K562 (cell line): ENCODE measurements around the gene MMAB. TPM values are rescaled to one million over a fixed set of nuclear protein-coding genes. Genes with fewer than 3 reads are reported as not detected.
A peak's percentile ranks its signal among the peaks of the same experiment; 100 is the strongest.

Experiments
- ATAC-seq: fragments of 200-7000 bp; cut with Tn5 transposase; 3 replicates; pipeline ENCODE4 v1.9.1; 2020; ENCODE audit warnings: moderate library complexity
- BruUV-seq: library from RNA; stranded (reverse); fragments of 400-500 nt; replicated peaks from 2 replicates; lab custom pipeline; 2021; lab: Mats Ljungman, UMichigan
- CTCF ChIA-PET: fragments of 300-600 bp; formaldehyde crosslinking; extraction: SDS; loops from one replicate; lab custom pipeline; 2021; ENCODE audit warnings: low intra/inter-chr PET ratio; lab: Yijun Ruan, JAX
- POLR2A ChIA-PET: fragments of 300-600, 350-650 bp; sonication (Branson Sonifier 250); formaldehyde crosslinking; extraction: SDS; loops from one replicate; lab custom pipeline; 2021; ENCODE audit warnings: antibody characterized with exemption, inconsistent platforms; lab: Yijun Ruan, JAX
- DNase-seq, 4 experiments: peaks; one replicate each; pipeline versions ENCODE4 v3.0.0 to v3.0.0-alpha.2; 2011 to 2018; ENCODE audit warnings: low spot score in 3 of 4, mixed read lengths in 3 of 4; ENCODE audit errors: extremely low read depth in 1 of 4
- FAIRE-seq: peaks from 2 replicates; lab custom pipeline; 2011; peaks lifted over from hg19 to GRCh38; lab: Jason Lieb, UNC
- H2AFZ ChIP-seq: 2 replicates; pipeline ENCODE4 v1.6.0; 2011; ENCODE audit warnings: low read depth, low read length, control low read depth, inconsistent platforms
- H3K27ac ChIP-seq: fragments of 200-600 bp; 3 replicates; pipeline ENCODE4 v1.8.0; 2011; ENCODE audit warnings: low read depth, mild to moderate bottlenecking, control low read depth, inconsistent platforms, low read length, moderate library complexity, mixed read lengths; ENCODE audit errors: extremely low read depth
- H3K27me3 ChIP-seq, 2 experiments: fragments of 300-600 bp in 1 of 2; 2 replicates in 1 of 2; 3 replicates in 1 of 2; pipeline versions ENCODE4 v1.6.0 to v1.8.0; 2011; ENCODE audit warnings: inconsistent platforms in 2 of 2, low read length in 2 of 2, mild to moderate bottlenecking in 1 of 2, mixed read lengths in 1 of 2, moderate library complexity in 1 of 2; ENCODE audit not compliant: control insufficient read depth in 2 of 2, insufficient read depth in 2 of 2
- H3K36me3 ChIP-seq: fragments of 300-600 bp; 3 replicates; pipeline ENCODE4 v1.8.0; 2011; ENCODE audit warnings: mild to moderate bottlenecking, low read length, inconsistent platforms; ENCODE audit not compliant: control insufficient read depth, insufficient read depth
- H3K4me1 ChIP-seq, 2 experiments: fragments of 200-600 bp in 1 of 2; replicated peaks in 1 of 2; 2 replicates in 1 of 2; 3 replicates in 1 of 2; pipeline versions ENCODE4 v1.5.1 to v1.8.0; 2011; ENCODE audit warnings: inconsistent platforms in 2 of 2, low read length in 2 of 2, mild to moderate bottlenecking in 1 of 2, mixed read lengths in 1 of 2, moderate library complexity in 1 of 2; ENCODE audit not compliant: control insufficient read depth in 2 of 2, insufficient read depth in 2 of 2
- H3K4me2 ChIP-seq: 2 replicates; pipeline ENCODE4 v1.6.1; 2011; ENCODE audit warnings: low read length, control low read depth, inconsistent platforms, mixed read lengths; ENCODE audit not compliant: insufficient read depth
- H3K4me3 ChIP-seq: fragments of 200-600 bp; sonication (generic), shearing (Covaris generic); 2 replicates; pipeline ENCODE4 v1.5.1; 2016; ENCODE audit warnings: control low read depth, inconsistent platforms
- H3K79me2 ChIP-seq: fragments of 200-600 bp; 3 replicates; pipeline ENCODE4 v1.8.0; 2011; ENCODE audit warnings: low read length, inconsistent platforms; ENCODE audit not compliant: control insufficient read depth, insufficient read depth
- H3K9ac ChIP-seq, 2 experiments: 2 replicates each; pipeline versions ENCODE4 v1.6.0 to v1.6.1; 2011; ENCODE audit warnings: low read depth in 2 of 2, low read length in 2 of 2, control low read depth in 1 of 2, inconsistent platforms in 1 of 2, mild to moderate bottlenecking in 1 of 2, mixed read lengths in 1 of 2; ENCODE audit not compliant: insufficient read depth in 1 of 2
- H3K9me1 ChIP-seq: one replicate; pipeline ENCODE4 v1.6.0; 2011; ENCODE audit warnings: inconsistent platforms, mild to moderate bottlenecking, low read length, moderate library complexity; ENCODE audit not compliant: control insufficient read depth, insufficient read depth
- H3K9me3 ChIP-seq: replicated peaks from 2 replicates; pipeline ENCODE4 v1.5.1; 2011; ENCODE audit warnings: low read depth, low read length, inconsistent platforms; ENCODE audit not compliant: control insufficient read depth, insufficient read depth
- H4K20me1 ChIP-seq: replicated peaks from 2 replicates; pipeline ENCODE4 v1.6.1; 2011; ENCODE audit warnings: low read length, inconsistent platforms, mixed read lengths; ENCODE audit not compliant: control insufficient read depth, insufficient read depth
- E2F3 ChIP-seq: fragments of 250-450 bp; sonication (Bioruptor Pico); IDR thresholded peaks from 2 replicates; pipeline ENCODE4 v1.4.0; 2020; ENCODE audit warnings: mild to moderate bottlenecking
- FOXK1 ChIP-seq: sonication (generic); formaldehyde crosslinking; IDR thresholded peaks from 2 replicates; pipeline ENCODE4 v1.8.0; 2022; ENCODE audit warnings: missing genetic modification reagents, mild to moderate bottlenecking, borderline replicate concordance
- ZNF165 ChIP-seq: fragments of 250-450 bp; sonication (Bioruptor Pico); IDR thresholded peaks from 2 replicates; pipeline ENCODE4 v1.4.0; 2020; ENCODE audit warnings: borderline replicate concordance
- WGBS: fragments of 100-300 bp; shearing (Covaris generic); methylation state at CpG from one replicate; pipeline ENCODE4 v1.1.6; 2016; ENCODE audit warnings: low coverage, mixed read lengths; ENCODE audit not compliant: insufficient coverage; ENCODE audit errors: missing lambda C conversion rate; 5-methylcytosine and 5-hydroxymethylcytosine counted together
- in situ Hi-C: fragments of 300-500 bp; cut with MboI; formaldehyde crosslinking; loops from 4 replicates; pipeline ENCODE4 v1.15.0; 2018; ENCODE audit warnings: inconsistent platforms, mixed read lengths
- intact Hi-C: fragments of 100-400 bp; cut with micrococcal nuclease; formaldehyde crosslinking; loops from 2 replicates; pipeline ENCODE4 v1.14.2; 2022
- polyA plus RNA-seq, 8 experiments: library from polyadenylated mRNA; depleted of rRNA in 4 of 8; stranded (reverse) in 5 of 8; unstranded in 3 of 8; fragments of >200 nt; fragmentation: Nextera tagmentation in 2 of 8; fragmentation: Illumina TruSeq in 1 of 8; extraction: Ambion mirVana in 2 of 8; extraction: Trizol in 1 of 8; gene quantifications; 2 replicates each; pipeline versions ENCODE4 v1.2.1 to v1.2.3, GENCODE V29; 2011 to 2014; ENCODE audit warnings: inconsistent platforms in 1 of 8, missing spikeins in 1 of 8
- total RNA-seq, 7 experiments: library from RNA; depleted of rRNA in 6 of 7; stranded (reverse); fragments of >200 nt in 6 of 7; fragmentation: Illumina TruSeq in 2 of 7; extraction: Trizol in 2 of 7; gene quantifications; 2 replicates each; pipeline versions ENCODE4 v1.2.1 to v1.2.3, GENCODE V29; 2011 to 2021; ENCODE audit warnings: low replicate concordance in 1 of 7
- TF ChIP-seq, protein P1 (sequence below): fragments of 200-800 bp; sonication (Bioruptor generic); IDR thresholded peaks from 2 replicates; pipeline ENCODE4 v1.6.1; 2016; ENCODE audit warnings: missing genetic modification characterization, missing compliant biosample characterization
- TF ChIP-seq, protein P2 (sequence below): fragments of 150-350 bp; conservative IDR thresholded peaks from 2 replicates; pipeline ENCODE4 v1.6.1; 2014; ENCODE audit warnings: low read length
- TF ChIP-seq, protein P3 (sequence below): fragments of 250-450 bp; sonication (Bioruptor Pico); IDR thresholded peaks from 2 replicates; pipeline ENCODE4 v1.6.1; 2021; ENCODE audit warnings: mild to moderate bottlenecking
- TF ChIP-seq, protein P4 (sequence below): fragments of 150-350 bp; IDR thresholded peaks from 2 replicates; pipeline ENCODE4 v1.6.1; 2014; ENCODE audit warnings: low read depth, mild to moderate bottlenecking, low read length, borderline replicate concordance

The MMAB gene
- total and polyA plus RNA-seq, 9 of the 15 experiments (the other 6 are each of a cell fraction or from before 2014, with no cell fraction given): 9.5 to 76.1 (median 46.2) TPM

DNA sequence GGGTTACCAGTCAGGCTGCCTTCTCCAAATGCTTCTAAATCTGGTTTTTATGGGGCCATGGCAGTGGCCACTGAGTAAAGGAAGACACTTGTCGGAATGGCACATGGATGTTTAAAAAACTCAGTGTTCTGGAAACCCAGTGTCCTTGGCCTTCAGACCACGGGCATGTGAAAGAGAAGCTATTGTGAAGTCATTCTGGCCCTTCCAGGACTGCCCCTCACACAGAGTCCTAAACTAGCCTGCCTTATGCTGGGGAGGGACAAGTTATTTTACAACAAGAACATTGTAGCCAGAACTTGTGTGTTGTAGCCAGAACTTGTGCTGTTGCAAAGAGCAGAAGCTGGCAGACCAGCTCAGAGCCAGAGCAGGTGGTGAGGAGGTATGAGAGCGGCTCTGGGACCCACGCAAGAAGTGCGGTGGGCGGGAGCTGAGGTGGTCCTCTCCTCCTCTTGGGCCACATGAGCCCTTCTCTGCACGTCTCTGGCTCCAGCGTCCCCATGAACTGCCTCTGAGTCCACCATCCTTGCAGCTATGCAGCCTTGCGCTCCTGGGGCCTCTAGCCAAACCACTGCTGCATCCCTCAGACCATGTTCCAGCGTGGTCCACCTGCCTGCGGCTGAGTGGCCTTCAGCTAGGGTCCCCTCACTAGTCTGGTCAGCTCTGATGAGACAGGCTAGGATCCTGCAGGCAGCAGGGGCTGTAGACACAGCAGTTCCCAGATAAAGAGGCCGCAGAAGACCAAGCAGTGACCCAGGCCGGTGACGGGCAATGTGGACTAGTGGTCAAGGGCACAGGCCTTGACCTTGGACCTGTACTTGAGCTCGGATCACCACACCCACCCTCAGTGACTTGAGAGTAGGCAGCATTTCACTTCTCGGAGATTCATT lies 32.5 kb downstream of the MMAB start:
- no peak for DNase-seq
- BruUV-seq: no TSS peak
- WGBS: 7% methylated on average over 15 of the region's 16 CpGs
- ChIA-PET CTCF (no interaction called here), POLR2A (interaction anchor here (0.5 to 1.5 kb wide), 2 partner anchors 10 to 33 kb away, joined by 3 to 13 read pairs; partner anchors contain the start of genes MMAB and MVK)
- Histone ChIP-seq H3K27me3 (peaks cover 48 to 87% of the 10 kb centered on the region in 2 experiments), H3K9me3 (peaks cover 3% of the 10 kb centered on the region; the same call in 1 of the 2 replicates), H3K4me3 (no peak overlapping the region), H3K4me2 (no peak overlapping the region), H2AFZ (no peak overlapping the region), H3K9ac (peak overlapping the region in 1 of 2 experiments; percentile 53; a peak in 1 of 4 replicates), H3K27ac (no peak overlapping the region), H3K9me1 (no peaks in the 10 kb centered on the region), H3K36me3 (no peaks in the 10 kb centered on the region), H4K20me1 (0 out of 2 replicates have a peak, but pooled peaks cover 8% of the 10 kb centered on the region), H3K4me1 (no peaks in the 10 kb centered on the region; a peak in 1 of 5 replicates), H3K79me2 (no peaks in the 10 kb centered on the region)
- TF ChIP-seq, protein P1, sequence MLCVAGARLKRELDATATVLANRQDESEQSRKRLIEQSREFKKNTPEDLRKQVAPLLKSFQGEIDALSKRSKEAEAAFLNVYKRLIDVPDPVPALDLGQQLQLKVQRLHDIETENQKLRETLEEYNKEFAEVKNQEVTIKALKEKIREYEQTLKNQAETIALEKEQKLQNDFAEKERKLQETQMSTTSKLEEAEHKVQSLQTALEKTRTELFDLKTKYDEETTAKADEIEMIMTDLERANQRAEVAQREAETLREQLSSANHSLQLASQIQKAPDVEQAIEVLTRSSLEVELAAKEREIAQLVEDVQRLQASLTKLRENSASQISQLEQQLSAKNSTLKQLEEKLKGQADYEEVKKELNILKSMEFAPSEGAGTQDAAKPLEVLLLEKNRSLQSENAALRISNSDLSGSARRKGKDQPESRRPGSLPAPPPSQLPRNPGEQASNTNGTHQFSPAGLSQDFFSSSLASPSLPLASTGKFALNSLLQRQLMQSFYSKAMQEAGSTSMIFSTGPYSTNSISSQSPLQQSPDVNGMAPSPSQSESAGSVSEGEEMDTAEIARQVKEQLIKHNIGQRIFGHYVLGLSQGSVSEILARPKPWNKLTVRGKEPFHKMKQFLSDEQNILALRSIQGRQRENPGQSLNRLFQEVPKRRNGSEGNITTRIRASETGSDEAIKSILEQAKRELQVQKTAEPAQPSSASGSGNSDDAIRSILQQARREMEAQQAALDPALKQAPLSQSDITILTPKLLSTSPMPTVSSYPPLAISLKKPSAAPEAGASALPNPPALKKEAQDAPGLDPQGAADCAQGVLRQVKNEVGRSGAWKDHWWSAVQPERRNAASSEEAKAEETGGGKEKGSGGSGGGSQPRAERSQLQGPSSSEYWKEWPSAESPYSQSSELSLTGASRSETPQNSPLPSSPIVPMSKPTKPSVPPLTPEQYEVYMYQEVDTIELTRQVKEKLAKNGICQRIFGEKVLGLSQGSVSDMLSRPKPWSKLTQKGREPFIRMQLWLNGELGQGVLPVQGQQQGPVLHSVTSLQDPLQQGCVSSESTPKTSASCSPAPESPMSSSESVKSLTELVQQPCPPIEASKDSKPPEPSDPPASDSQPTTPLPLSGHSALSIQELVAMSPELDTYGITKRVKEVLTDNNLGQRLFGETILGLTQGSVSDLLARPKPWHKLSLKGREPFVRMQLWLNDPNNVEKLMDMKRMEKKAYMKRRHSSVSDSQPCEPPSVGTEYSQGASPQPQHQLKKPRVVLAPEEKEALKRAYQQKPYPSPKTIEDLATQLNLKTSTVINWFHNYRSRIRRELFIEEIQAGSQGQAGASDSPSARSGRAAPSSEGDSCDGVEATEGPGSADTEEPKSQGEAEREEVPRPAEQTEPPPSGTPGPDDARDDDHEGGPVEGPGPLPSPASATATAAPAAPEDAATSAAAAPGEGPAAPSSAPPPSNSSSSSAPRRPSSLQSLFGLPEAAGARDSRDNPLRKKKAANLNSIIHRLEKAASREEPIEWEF (CRISPR knock-in tag): no peak
- TF ChIP-seq, protein P2, sequence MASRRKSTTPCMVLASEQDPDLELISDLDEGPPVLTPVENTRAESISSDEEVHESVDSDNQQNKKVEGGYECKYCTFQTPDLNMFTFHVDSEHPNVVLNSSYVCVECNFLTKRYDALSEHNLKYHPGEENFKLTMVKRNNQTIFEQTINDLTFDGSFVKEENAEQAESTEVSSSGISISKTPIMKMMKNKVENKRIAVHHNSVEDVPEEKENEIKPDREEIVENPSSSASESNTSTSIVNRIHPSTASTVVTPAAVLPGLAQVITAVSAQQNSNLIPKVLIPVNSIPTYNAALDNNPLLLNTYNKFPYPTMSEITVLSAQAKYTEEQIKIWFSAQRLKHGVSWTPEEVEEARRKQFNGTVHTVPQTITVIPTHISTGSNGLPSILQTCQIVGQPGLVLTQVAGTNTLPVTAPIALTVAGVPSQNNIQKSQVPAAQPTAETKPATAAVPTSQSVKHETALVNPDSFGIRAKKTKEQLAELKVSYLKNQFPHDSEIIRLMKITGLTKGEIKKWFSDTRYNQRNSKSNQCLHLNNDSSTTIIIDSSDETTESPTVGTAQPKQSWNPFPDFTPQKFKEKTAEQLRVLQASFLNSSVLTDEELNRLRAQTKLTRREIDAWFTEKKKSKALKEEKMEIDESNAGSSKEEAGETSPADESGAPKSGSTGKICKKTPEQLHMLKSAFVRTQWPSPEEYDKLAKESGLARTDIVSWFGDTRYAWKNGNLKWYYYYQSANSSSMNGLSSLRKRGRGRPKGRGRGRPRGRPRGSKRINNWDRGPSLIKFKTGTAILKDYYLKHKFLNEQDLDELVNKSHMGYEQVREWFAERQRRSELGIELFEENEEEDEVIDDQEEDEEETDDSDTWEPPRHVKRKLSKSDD: no peak
- TF ChIP-seq, protein P3, sequence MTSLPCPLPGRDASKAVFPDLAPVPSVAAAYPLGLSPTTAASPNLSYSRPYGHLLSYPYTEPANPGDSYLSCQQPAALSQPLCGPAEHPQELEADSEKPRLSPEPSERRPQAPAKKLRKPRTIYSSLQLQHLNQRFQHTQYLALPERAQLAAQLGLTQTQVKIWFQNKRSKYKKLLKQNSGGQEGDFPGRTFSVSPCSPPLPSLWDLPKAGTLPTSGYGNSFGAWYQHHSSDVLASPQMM (CRISPR knock-in tag): no peak
- TF ChIP-seq E2F3 (CRISPR knock-in tag) (no peak), ZNF165 (CRISPR knock-in tag) (no peak), FOXK1 (CRISPR knock-in tag) (no peak)
- TF ChIP-seq, protein P4, sequence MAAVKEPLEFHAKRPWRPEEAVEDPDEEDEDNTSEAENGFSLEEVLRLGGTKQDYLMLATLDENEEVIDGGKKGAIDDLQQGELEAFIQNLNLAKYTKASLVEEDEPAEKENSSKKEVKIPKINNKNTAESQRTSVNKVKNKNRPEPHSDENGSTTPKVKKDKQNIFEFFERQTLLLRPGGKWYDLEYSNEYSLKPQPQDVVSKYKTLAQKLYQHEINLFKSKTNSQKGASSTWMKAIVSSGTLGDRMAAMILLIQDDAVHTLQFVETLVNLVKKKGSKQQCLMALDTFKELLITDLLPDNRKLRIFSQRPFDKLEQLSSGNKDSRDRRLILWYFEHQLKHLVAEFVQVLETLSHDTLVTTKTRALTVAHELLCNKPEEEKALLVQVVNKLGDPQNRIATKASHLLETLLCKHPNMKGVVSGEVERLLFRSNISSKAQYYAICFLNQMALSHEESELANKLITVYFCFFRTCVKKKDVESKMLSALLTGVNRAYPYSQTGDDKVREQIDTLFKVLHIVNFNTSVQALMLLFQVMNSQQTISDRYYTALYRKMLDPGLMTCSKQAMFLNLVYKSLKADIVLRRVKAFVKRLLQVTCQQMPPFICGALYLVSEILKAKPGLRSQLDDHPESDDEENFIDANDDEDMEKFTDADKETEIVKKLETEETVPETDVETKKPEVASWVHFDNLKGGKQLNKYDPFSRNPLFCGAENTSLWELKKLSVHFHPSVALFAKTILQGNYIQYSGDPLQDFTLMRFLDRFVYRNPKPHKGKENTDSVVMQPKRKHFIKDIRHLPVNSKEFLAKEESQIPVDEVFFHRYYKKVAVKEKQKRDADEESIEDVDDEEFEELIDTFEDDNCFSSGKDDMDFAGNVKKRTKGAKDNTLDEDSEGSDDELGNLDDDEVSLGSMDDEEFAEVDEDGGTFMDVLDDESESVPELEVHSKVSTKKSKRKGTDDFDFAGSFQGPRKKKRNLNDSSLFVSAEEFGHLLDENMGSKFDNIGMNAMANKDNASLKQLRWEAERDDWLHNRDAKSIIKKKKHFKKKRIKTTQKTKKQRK: no peak
- no peak for FAIRE-seq
- in situ Hi-C loops (no loop called here), intact Hi-C loops (no loop called here)
- ATAC-seq: no peak
